HepG2 (cell line): ENCODE results near the gene FRMD4B. TPM values are rescaled to one million over a fixed set of nuclear protein-coding genes. Genes with fewer than 3 reads are reported as not detected.

Experiments
- ATAC-seq: fragments of 200-7000 bp; cut with Tn5 transposase; 3 replicates; pipeline ENCODE4 v1.9.1; 2020; ENCODE audit warnings: mild to moderate bottlenecking, moderate library complexity
- BruUV-seq: library from RNA; stranded (reverse); fragments of 400-500 nt; replicated peaks from 2 replicates; lab custom pipeline; 2021; lab: Mats Ljungman, UMichigan
- CTCF ChIA-PET: fragments of 300-600 bp; formaldehyde crosslinking; extraction: SDS; loops from one replicate; lab custom pipeline; 2021; ENCODE audit warnings: low total read pairs, inconsistent platforms, low intra/inter-chr PET ratio; lab: Yijun Ruan, JAX
- POLR2A ChIA-PET: fragments of 350-600 bp; sonication (Branson Sonifier 250); formaldehyde crosslinking; loops from one replicate; lab custom pipeline; 2020; ENCODE audit warnings: antibody characterized with exemption, inconsistent platforms; lab: Yijun Ruan, JAX
- DNase-seq: peaks from one replicate; pipeline ENCODE4 v3.0.0-alpha.2; 2015; ENCODE audit warnings: low spot score
- FAIRE-seq: peaks from 3 replicates; lab custom pipeline; 2011; peaks lifted over from hg19 to GRCh38; lab: Jason Lieb, UNC
- H2AFZ ChIP-seq: one replicate; pipeline ENCODE4 v1.6.1; 2011; ENCODE audit warnings: low read length, inconsistent platforms
- H3K27ac ChIP-seq: fragments of 300-600 bp; 3 replicates; pipeline ENCODE4 v1.8.0; 2011; ENCODE audit warnings: mixed run types, mild to moderate bottlenecking, mixed read lengths, low read length, inconsistent platforms; ENCODE audit not compliant: insufficient read depth; ENCODE audit errors: extremely low read length
- H3K27me3 ChIP-seq, 2 experiments: fragments of 200-600 bp in 1 of 2; 2 replicates in 1 of 2; 3 replicates in 1 of 2; pipeline versions ENCODE4 v1.6.0 to v1.8.0; 2011; ENCODE audit warnings: low read length in 2 of 2, mild to moderate bottlenecking in 2 of 2, moderate library complexity in 2 of 2, inconsistent platforms in 1 of 2; ENCODE audit not compliant: insufficient read depth in 2 of 2, control insufficient read depth in 1 of 2
- H3K36me3 ChIP-seq, 2 experiments: fragments of 200-600 bp in 1 of 2; replicated peaks in 1 of 2; 2 replicates in 1 of 2; 3 replicates in 1 of 2; pipeline versions ENCODE4 v1.5.1 to v1.8.0; 2011; ENCODE audit warnings: low read length in 2 of 2, inconsistent platforms in 1 of 2; ENCODE audit not compliant: insufficient read depth in 2 of 2, control insufficient read depth in 1 of 2
- H3K4me1 ChIP-seq: 2 replicates; pipeline ENCODE4 v1.5.1; 2012; ENCODE audit warnings: low read length, inconsistent platforms; ENCODE audit not compliant: insufficient read depth
- H3K4me2 ChIP-seq: 2 replicates; pipeline ENCODE4 v1.6.0; 2011; ENCODE audit warnings: low read depth, low read length, inconsistent platforms
- H3K4me3 ChIP-seq, 3 experiments: fragments of 200-600 bp in 1 of 3; sonication (generic), shearing (Covaris generic) in 1 of 3; replicated peaks in 1 of 3; 2 replicates each; pipeline ENCODE4 v1.5.1; 2011 to 2016; ENCODE audit warnings: low read length in 3 of 3, inconsistent platforms in 2 of 3, low read depth in 2 of 3, mild to moderate bottlenecking in 2 of 3, control low read depth in 1 of 3, mixed read lengths in 1 of 3; ENCODE audit not compliant: insufficient read depth in 1 of 3
- H3K79me2 ChIP-seq: one replicate; pipeline ENCODE4 v1.6.1; 2011; ENCODE audit warnings: low read length, inconsistent platforms; ENCODE audit not compliant: insufficient read depth
- H3K9ac ChIP-seq: 2 replicates; pipeline ENCODE4 v1.6.0; 2011; ENCODE audit warnings: mild to moderate bottlenecking, low read depth, low read length, inconsistent platforms; ENCODE audit not compliant: insufficient read depth
- H3K9me3 ChIP-seq: 2 replicates; pipeline ENCODE4 v1.5.1; 2012; ENCODE audit warnings: mild to moderate bottlenecking, low read length
- H4K20me1 ChIP-seq: 2 replicates; pipeline ENCODE4 v1.6.0; 2011; ENCODE audit warnings: inconsistent platforms, mild to moderate bottlenecking, low read length, moderate library complexity; ENCODE audit not compliant: insufficient read depth
- ATF4 ChIP-seq, 2 experiments: fragments of 450-650 bp in 1 of 2; sonication (generic) in 1 of 2; formaldehyde crosslinking; IDR thresholded peaks; 2 replicates each; pipeline versions ENCODE4 v1.5.0 to v1.8.0; 2020 to 2022; ENCODE audit warnings: mild to moderate bottlenecking in 1 of 2, missing genetic modification reagents in 1 of 2
- MAX ChIP-seq: IDR thresholded peaks from 2 replicates; pipeline ENCODE4 v1.6.1; 2012; ENCODE audit warnings: inconsistent platforms
- NFE2 ChIP-seq: sonication (generic); formaldehyde crosslinking; IDR thresholded peaks from 2 replicates; pipeline ENCODE4 v1.4.0; 2020; ENCODE audit warnings: missing genetic modification reagents
- NFE2L2 ChIP-seq: fragments of 150-350 bp; IDR thresholded peaks from 2 replicates; pipeline ENCODE4 v1.6.1; 2014; ENCODE audit warnings: low read length
- NR2F6 ChIP-seq, 2 experiments: IDR thresholded peaks; 2 replicates each; pipeline ENCODE4 v1.6.1; 2016; ENCODE audit warnings: antibody characterized with exemption in 1 of 2, mild to moderate bottlenecking in 1 of 2
- SRSF1 ChIP-seq: fragments of 200-400 bp; formaldehyde crosslinking; optimal IDR thresholded peaks from 2 replicates; pipeline ENCODE3; 2017; ENCODE audit warnings: mild to moderate bottlenecking, low read depth, low read length, moderate library complexity
- ZNF232 ChIP-seq: sonication (generic); formaldehyde crosslinking; IDR thresholded peaks from 2 replicates; pipeline ENCODE4 v1.4.0; 2020; ENCODE audit warnings: missing genetic modification reagents, borderline replicate concordance
- ZNF550 ChIP-seq: sonication (generic); formaldehyde crosslinking; IDR thresholded peaks from 2 replicates; pipeline ENCODE4 v1.4.0; 2020; ENCODE audit warnings: mild to moderate bottlenecking, missing genetic modification reagents, borderline replicate concordance
- ZNF567 ChIP-seq: sonication (generic); formaldehyde crosslinking; IDR thresholded peaks from 2 replicates; pipeline ENCODE4 v1.8.1; 2023; ENCODE audit warnings: mild to moderate bottlenecking, missing genetic modification reagents, borderline replicate concordance
- ZNF780A ChIP-seq: sonication (generic); formaldehyde crosslinking; IDR thresholded peaks from 2 replicates; pipeline ENCODE4 v1.8.0; 2022; ENCODE audit warnings: mild to moderate bottlenecking, missing genetic modification reagents, moderate library complexity
- WGBS: methylation state at CpG from one replicate; pipeline ENCODE4 v1.1.6; 2017; ENCODE audit warnings: low lambda C conversion rate; 5-methylcytosine and 5-hydroxymethylcytosine counted together
- in situ Hi-C: cut with HindIII; loops from 2 replicates; pipeline ENCODE4 v1.10.0; 2017; ENCODE audit warnings: low pct_unique_long_range_greater_than_20kb; ENCODE audit not compliant: extremely low pct_ligation_motif_present
- intact Hi-C: fragments of 100-400 bp; cut with micrococcal nuclease; formaldehyde crosslinking; loops from one replicate; pipeline ENCODE4 v1.10.0; 2022; ENCODE audit not compliant: unreplicated experiment
- polyA plus RNA-seq, 8 experiments: library from polyadenylated mRNA; depleted of rRNA in 3 of 8; stranded (reverse) in 7 of 8; unstranded in 1 of 8; fragments of >200 nt; fragmentation: Illumina TruSeq in 4 of 8; extraction: Trizol in 4 of 8; gene quantifications; 2 replicates each; pipeline versions ENCODE4 v1.2.1 to v1.2.3, GENCODE V29; 2011 to 2016; ENCODE audit warnings: low read depth in 4 of 8, missing spikeins in 1 of 8, mixed read lengths in 1 of 8; ENCODE audit not compliant: insufficient read depth in 1 of 8
- total RNA-seq, 5 experiments: library from RNA; depleted of rRNA; stranded (reverse); fragments of >200 nt; fragmentation: Illumina TruSeq; extraction: Trizol; gene quantifications; 2 replicates each; pipeline ENCODE4 v1.2.3, GENCODE V29; 2016; ENCODE audit warnings: low read depth in 1 of 5

The FRMD4B gene
- total and polyA plus RNA-seq, 2 of the 13 experiments (the other 11 are each of a cell fraction or from before 2014, with no cell fraction given): 3.0 to 3.3 TPM

- 8% methylated on average over 3 of the region's 3 CpGs for WGBS
- in situ Hi-C loops: no loop called here
- H2AFZ ChIP-seq: no peak overlapping the region
- FAIRE-seq (no peak), ATAC-seq (no peak), DNase-seq (no peak)
- no peak overlapping the region for H3K27ac ChIP-seq
- no peaks in the 10 kb centered on the region for H3K9me3 ChIP-seq
- intact Hi-C loops: no loop called here
- H3K79me2 ChIP-seq: no peaks in the 10 kb centered on the region
- no peak overlapping the region for H3K4me2 ChIP-seq
- no peak overlapping the region for H3K4me3 ChIP-seq
- POLR2A ChIA-PET: no interaction called here
- no peaks in the 10 kb centered on the region; a peak in 1 of 5 replicates for H3K27me3 ChIP-seq
- no peaks in the 10 kb centered on the region for H4K20me1 ChIP-seq
- BruUV-seq: no TSS peak
- H3K36me3 ChIP-seq: no peaks in the 10 kb centered on the region
- no peak overlapping the region for H3K9ac ChIP-seq
- no peak for TF ChIP-seq NR2F6 (IDR thresholded peaks at IDR 0.05)
- TF ChIP-seq NR2F6 (CRISPR knock-in tag; IDR thresholded peaks at IDR 0.05): no peak
- TF ChIP-seq ZNF780A: no peak
- TF ChIP-seq ZNF232 (CRISPR knock-in tag): no peak
- TF ChIP-seq ZNF567 (CRISPR knock-in tag): no peak
- no peak for TF ChIP-seq ZNF550 (CRISPR knock-in tag)
- TF ChIP-seq NFE2 (CRISPR knock-in tag): no peak
- CTCF ChIA-PET: no interaction called here
- no peaks in the 10 kb centered on the region for H3K4me1 ChIP-seq
Measured at GRCh38 chr3:69144631-69145245, 241.2 kb downstream of the FRMD4B start.

GRCh38 chr3:69143612-69144011, 242.3 kb downstream of the FRMD4B start:
- Histone ChIP-seq H3K79me2 (no peaks in the 10 kb centered on the region), H3K36me3 (no peaks in the 10 kb centered on the region), H3K9ac (no peak overlapping the region), H4K20me1 (no peaks in the 10 kb centered on the region), H3K4me1 (no peaks in the 10 kb centered on the region), H3K4me2 (no peak overlapping the region), H3K4me3 (no peak overlapping the region), H3K9me3 (no peaks in the 10 kb centered on the region), H3K27me3 (no peaks in the 10 kb centered on the region), H2AFZ (no peak overlapping the region), H3K27ac (no peak overlapping the region)
- 56% methylated on average over 3 of the region's 3 CpGs for WGBS
- in situ Hi-C loops (no loop called here), intact Hi-C loops (no loop called here)
- FAIRE-seq (no peak), ATAC-seq (no peak), DNase-seq (no peak)
- ChIA-PET POLR2A (no interaction called here), CTCF (no interaction called here)
- no TSS peak for BruUV-seq
- peak in 1 of 2 experiments; percentile 87; a peak in 2 of 4 replicates for TF ChIP-seq ATF4 (CRISPR knock-in tag; IDR thresholded peaks at IDR 0.05)
- TF ChIP-seq MAX: no peak
- TF ChIP-seq NFE2L2: peak; percentile 48; the same call in 1 of the 2 replicates
- no peak for TF ChIP-seq SRSF1
